IPS-18a (cell line): ENCODE data around the gene TNFRSF6B.
"Not testable (repeated sequence)": the region's sequence is repeated elsewhere in the genome, so short reads cannot be mapped to it uniquely, and the experiment has no call there.

Experiments used
- H3K27ac ChIP-seq: one replicate; pipeline ENCODE4 v1.5.1; 2013; ENCODE audit warnings: low read length
- H3K27me3 ChIP-seq: one replicate; pipeline ENCODE4 v1.6.1; 2013; ENCODE audit warnings: mild to moderate bottlenecking, low read length; ENCODE audit not compliant: control insufficient read depth, insufficient read depth
- H3K36me3 ChIP-seq: one replicate; pipeline ENCODE4 v1.6.1; 2013; ENCODE audit warnings: low read depth, low read length; ENCODE audit not compliant: control insufficient read depth
- H3K4me1 ChIP-seq: one replicate; pipeline ENCODE4 v1.6.1; 2013; ENCODE audit warnings: low read depth, low read length; ENCODE audit not compliant: control insufficient read depth
- H3K4me3 ChIP-seq: one replicate; pipeline ENCODE4 v1.5.1; 2013; ENCODE audit warnings: low read length
- H3K9ac ChIP-seq: one replicate; pipeline ENCODE4 v1.6.1; 2013; ENCODE audit warnings: mild to moderate bottlenecking, low read length, moderate library complexity
- H3K9me3 ChIP-seq: one replicate; pipeline ENCODE4 v1.6.1; 2013; ENCODE audit warnings: low read depth, low read length; ENCODE audit not compliant: control insufficient read depth

Gene TNFRSF6B

GRCh38 chr20:63657260-63657936, 39.1 kb upstream of the TNFRSF6B start:
- H3K4me1 ChIP-seq, result peaks cover 11% of the 10 kb centered on the region
- peaks cover 13% of the 10 kb centered on the region for H3K36me3 ChIP-seq
- peak overlapping the region; percentile 55 for H3K27ac ChIP-seq
- no peaks in the 10 kb centered on the region for H3K27me3 ChIP-seq
- H3K9me3 ChIP-seq, result no peaks in the 10 kb centered on the region
- H3K9ac ChIP-seq, result peak overlapping the region; percentile 61
- H3K4me3 ChIP-seq, result peak overlapping the region; percentile 95

DNA sequence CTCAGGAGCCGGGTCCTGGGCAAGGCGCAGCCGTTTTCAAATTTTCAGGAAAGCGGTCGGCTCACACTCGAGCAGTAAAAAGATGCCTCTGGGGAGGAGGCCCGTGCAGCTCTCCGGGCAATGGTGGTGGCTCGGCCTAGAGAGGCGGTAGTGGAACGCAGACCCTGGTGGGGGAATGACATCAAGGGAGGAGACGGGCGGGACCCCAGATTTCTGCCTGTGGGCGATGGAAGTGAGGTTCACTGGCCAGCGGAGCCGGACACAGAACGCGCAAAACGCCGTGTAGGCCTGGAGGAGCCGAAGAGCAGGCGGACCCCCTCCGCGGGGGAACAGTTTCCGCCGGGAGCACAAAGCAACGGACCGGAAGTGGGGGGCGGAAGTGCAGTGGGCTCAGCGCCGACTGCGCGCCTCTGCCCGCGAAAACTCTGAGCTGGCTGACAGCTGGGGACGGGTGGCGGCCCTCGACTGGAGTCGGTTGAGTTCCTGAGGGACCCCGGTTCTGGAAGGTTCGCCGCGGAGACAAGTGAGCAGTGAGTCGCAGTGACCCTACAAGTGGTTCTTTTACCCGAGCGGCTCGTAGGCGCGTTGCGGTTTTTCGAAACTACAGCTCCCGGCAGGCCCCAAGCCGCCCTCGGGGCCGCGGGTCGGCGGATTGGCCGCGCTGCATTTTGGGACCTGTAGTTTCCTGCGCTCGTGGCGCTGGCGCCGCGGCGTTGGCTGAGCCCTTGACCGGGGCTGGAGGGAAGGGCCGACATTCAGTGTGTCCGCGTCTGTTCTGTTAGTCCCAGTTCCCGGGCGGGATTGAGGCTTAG, 38.3 kb upstream of the TNFRSF6B start, which contains the start of gene RTEL1:
RTEL1 (plus strand) TSS at position 376 of the 812 bp plus-strand sequence. CDS start 1,091 bp downstream, outside the sequence.
- H3K27me3 ChIP-seq, result no peaks in the 10 kb centered on the region

GRCh38 chr20:63658749-63659187, 37.7 kb upstream of the TNFRSF6B start:
- no peaks in the 10 kb centered on the region for H3K9me3 ChIP-seq
- H3K9ac ChIP-seq, result peak overlapping the region; percentile 61
- H3K27ac ChIP-seq, result no peak overlapping the region
- H3K27me3 ChIP-seq, result no peaks in the 10 kb centered on the region
- H3K4me3 ChIP-seq, result peak overlapping the region; percentile 95
- peaks cover 11% of the 10 kb centered on the region for H3K4me1 ChIP-seq
- H3K36me3 ChIP-seq, result peaks cover 13% of the 10 kb centered on the region

More for the DNA sequence above, 38.3 kb upstream of the TNFRSF6B start, which contains the start of gene RTEL1:
- Histone ChIP-seq H3K36me3 (peaks cover 13% of the 10 kb centered on the region), H3K4me3 (peak within 1 kb of the TSS; percentile 95), H3K9me3 (no peaks in the 10 kb centered on the region), H3K27ac (peak within 1 kb of the TSS; percentile 55), H3K4me1 (peaks cover 11% of the 10 kb centered on the region), H3K9ac (peak within 1 kb of the TSS; percentile 61)

DNA sequence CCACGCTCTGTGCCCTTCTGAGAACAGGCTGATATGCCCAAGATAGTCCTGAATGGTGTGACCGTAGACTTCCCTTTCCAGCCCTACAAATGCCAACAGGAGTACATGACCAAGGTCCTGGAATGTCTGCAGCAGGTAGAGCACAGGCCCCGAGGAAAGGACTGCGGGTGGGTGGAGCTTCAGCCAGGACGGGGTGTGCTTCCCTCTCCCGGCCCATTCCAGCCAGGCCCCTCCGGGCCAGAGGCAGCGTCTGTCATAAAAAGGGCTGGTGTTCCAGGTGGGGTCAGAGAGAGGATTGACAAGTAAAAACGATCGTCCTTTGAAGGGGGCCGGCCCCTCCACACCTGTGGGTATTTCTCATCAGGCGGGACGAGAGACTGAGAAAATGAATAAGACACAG, 37.1 kb upstream of the TNFRSF6B start:
- Histone ChIP-seq H3K9ac (no peak overlapping the region), H3K27ac (no peak overlapping the region), H3K4me3 (peak overlapping the region; percentile 95), H3K9me3 (no peaks in the 10 kb centered on the region), H3K36me3 (peaks cover 13% of the 10 kb centered on the region), H3K27me3 (no peaks in the 10 kb centered on the region), H3K4me1 (peaks cover 7% of the 10 kb centered on the region)

DNA sequence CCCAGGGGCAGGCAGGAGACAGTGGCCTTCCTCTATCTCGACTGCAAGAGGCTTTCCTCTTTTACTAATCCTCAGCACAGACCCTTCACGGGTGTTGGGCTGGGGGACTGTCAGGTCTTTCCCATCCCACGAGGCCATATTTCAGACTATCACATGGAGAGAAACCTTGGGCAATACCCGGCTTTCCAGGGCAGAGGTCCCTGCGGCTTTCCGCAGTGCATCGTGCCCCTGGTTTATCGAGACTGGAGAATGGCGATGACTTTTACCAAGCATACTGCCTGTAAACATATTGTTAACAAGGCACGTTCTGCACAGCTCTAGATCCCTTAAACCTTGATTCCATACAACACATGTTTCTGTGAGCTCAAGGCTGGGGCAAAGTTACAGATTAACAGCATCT, 36.3 kb upstream of the TNFRSF6B start:
- H3K9ac ChIP-seq, H3K9me3 ChIP-seq, H3K27me3 ChIP-seq, H3K4me3 ChIP-seq, H3K4me1 ChIP-seq, H3K27ac ChIP-seq: not testable (repeated sequence)
- H3K36me3 ChIP-seq, result peaks cover 13% of the 10 kb centered on the region

GRCh38 chr20:63660622-63661021, 35.8 kb upstream of the TNFRSF6B start:
- no peaks in the 10 kb centered on the region for H3K9me3 ChIP-seq
- H3K27me3 ChIP-seq, result no peaks in the 10 kb centered on the region
- no peak overlapping the region for H3K4me3 ChIP-seq
- peaks cover 13% of the 10 kb centered on the region for H3K36me3 ChIP-seq
- H3K27ac ChIP-seq, result no peak overlapping the region
- no peak overlapping the region for H3K9ac ChIP-seq
- peaks cover 4% of the 10 kb centered on the region for H3K4me1 ChIP-seq

DNA sequence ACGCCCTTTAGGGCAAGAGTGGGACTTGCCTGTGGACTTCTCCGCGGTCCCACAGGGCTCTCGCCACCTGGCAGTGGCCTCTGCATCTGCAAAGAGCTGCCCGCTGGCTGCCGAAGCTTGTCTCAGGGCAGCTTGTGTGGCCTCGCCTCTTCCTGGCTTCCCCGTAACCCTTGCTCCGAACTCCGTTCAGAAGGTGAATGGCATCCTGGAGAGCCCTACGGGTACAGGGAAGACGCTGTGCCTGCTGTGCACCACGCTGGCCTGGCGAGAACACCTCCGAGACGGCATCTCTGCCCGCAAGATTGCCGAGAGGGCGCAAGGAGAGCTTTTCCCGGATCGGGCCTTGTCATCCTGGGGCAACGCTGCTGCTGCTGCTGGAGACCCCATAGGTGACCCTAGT, 35.3 kb upstream of the TNFRSF6B start:
- Histone ChIP-seq H3K4me3 (no peak overlapping the region), H3K27me3 (no peaks in the 10 kb centered on the region), H3K4me1 (peaks cover 4% of the 10 kb centered on the region), H3K9ac (no peak overlapping the region), H3K27ac (no peak overlapping the region), H3K9me3 (no peaks in the 10 kb centered on the region), H3K36me3 (peaks cover 17% of the 10 kb centered on the region)

DNA sequence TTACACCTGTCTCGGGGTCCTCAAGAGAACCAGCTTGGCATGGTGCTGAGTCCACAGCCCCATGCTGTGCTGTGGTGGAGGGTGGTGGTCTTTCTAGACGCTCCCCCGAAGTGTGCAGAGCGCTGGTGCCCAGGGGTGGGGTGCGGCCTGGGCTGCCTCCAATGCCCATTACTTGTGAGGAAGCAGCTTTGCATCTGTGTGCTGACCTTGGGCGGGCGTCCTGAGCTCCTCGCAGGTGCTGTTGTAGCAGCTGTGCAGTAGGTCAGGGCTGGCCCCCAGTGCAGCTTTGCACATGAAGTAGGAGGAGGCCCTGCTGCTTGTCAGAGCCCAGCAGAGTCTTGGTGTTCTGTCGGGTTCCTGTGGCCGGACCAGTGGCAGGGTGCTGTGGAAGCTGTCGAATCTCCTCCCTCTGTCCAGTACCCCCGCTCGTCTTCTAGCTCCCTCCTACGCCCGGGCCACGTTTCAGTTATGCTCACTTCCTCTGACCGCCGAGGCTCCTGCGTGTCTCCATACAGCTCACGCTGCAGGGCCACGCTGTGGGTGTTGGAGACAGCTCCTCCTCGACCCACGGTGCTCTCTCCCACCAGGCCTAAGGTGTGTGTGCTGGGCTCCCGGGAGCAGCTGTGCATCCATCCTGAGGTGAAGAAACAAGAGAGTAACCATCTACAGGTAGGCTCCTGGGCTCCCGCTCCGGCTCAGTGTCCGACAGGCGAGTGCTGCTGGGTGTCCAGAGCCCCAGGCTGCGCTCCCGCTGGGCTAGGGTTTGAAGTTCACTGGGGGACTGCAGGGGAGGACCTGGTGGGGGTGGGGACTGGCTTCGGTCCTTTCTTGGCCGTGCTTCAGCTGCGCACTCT, 34.3 kb upstream of the TNFRSF6B start:
- no peaks in the 10 kb centered on the region for H3K27me3 ChIP-seq
- no peak overlapping the region for H3K4me3 ChIP-seq
- no peak overlapping the region for H3K9ac ChIP-seq
- H3K9me3 ChIP-seq, result no peaks in the 10 kb centered on the region
- no peak overlapping the region for H3K27ac ChIP-seq
- H3K36me3 ChIP-seq, result peaks cover 23% of the 10 kb centered on the region
- peaks cover 4% of the 10 kb centered on the region for H3K4me1 ChIP-seq

- H3K4me1 ChIP-seq, result peaks cover 4% of the 10 kb centered on the region
- H3K9ac ChIP-seq, result no peak overlapping the region
- no peak overlapping the region for H3K4me3 ChIP-seq
- H3K36me3 ChIP-seq, result peaks cover 27% of the 10 kb centered on the region
- no peak overlapping the region for H3K27ac ChIP-seq
- no peaks in the 10 kb centered on the region for H3K27me3 ChIP-seq
- no peaks in the 10 kb centered on the region for H3K9me3 ChIP-seq
These were observed 33.7 kb upstream of the TNFRSF6B start for GRCh38 chr20:63662813-63663189.

GRCh38 chr20:63663332-63664066, 33.0 kb upstream of the TNFRSF6B start:
- Histone ChIP-seq H3K9me3 (no peaks in the 10 kb centered on the region), H3K4me3 (no peak overlapping the region), H3K27ac (no peak overlapping the region), H3K36me3 (peaks cover 32% of the 10 kb centered on the region), H3K4me1 (peaks cover 4% of the 10 kb centered on the region), H3K27me3 (no peaks in the 10 kb centered on the region), H3K9ac (no peak overlapping the region)
